ENCODE results near the gene OPCML. TPM values are rescaled to one million over a fixed set of nuclear protein-coding genes. Genes with fewer than 3 reads are reported as not detected.

Gene OPCML
- total and polyA plus RNA-seq, 2 donors from 2014 or later: 0.77 to 1.1 TPM

DNA sequence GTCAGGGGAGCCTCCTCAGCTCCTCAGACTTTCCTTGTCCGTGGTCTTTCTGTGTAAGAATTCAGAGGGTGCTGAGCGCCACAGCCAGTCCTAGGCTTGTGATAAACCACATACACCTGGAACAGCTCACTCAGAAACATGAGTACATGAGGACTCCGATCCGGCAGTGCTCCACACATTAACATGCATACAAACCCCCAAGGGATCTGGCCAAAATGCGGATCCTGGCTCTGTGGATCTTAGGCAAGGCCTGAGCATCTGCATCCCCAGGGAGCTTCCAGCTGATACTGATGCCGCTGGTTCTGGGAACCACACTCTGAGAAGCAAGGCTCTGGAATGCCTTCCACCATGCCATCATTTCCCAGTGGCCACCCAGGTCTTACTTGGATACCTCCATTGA, 20.6 kb upstream of the OPCML start:
- H3K9ac ChIP-seq (ENCODE audit: low read length in 3 of 3): no peak overlapping the region
- H3K27ac ChIP-seq (ENCODE audit: low read depth in 2 of 2, low read length in 2 of 2): no peak overlapping the region
- TF ChIP-seq, protein P1, sequence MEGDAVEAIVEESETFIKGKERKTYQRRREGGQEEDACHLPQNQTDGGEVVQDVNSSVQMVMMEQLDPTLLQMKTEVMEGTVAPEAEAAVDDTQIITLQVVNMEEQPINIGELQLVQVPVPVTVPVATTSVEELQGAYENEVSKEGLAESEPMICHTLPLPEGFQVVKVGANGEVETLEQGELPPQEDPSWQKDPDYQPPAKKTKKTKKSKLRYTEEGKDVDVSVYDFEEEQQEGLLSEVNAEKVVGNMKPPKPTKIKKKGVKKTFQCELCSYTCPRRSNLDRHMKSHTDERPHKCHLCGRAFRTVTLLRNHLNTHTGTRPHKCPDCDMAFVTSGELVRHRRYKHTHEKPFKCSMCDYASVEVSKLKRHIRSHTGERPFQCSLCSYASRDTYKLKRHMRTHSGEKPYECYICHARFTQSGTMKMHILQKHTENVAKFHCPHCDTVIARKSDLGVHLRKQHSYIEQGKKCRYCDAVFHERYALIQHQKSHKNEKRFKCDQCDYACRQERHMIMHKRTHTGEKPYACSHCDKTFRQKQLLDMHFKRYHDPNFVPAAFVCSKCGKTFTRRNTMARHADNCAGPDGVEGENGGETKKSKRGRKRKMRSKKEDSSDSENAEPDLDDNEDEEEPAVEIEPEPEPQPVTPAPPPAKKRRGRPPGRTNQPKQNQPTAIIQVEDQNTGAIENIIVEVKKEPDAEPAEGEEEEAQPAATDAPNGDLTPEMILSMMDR (IDR thresholded peaks at IDR 0.05; ENCODE audit: borderline replicate concordance, extremely low read depth, insufficient read depth): no peak
- no peak for FAIRE-seq
- H3K27me3 ChIP-seq (ENCODE audit: control insufficient read depth, insufficient read depth, low read length): no peaks in the 10 kb centered on the region
- H3K4me1 ChIP-seq (ENCODE audit: control insufficient read depth in 2 of 3, insufficient read depth in 2 of 3, low read depth in 1 of 3, low read length in 3 of 3): peaks cover 0 to 2% (median 0%) of the 10 kb centered on the region in 3 donors
- no peak for DNase-seq
- intact Hi-C loops (cut with DNase I): no loop called here
- H3K9me3 ChIP-seq (ENCODE audit: control insufficient read depth in 2 of 3, insufficient read depth in 1 of 3, low read length in 3 of 3): no peaks in the 10 kb centered on the region
- H3K4me3 ChIP-seq (ENCODE audit: low read length in 3 of 3): no peak overlapping the region
- no peaks in the 10 kb centered on the region for H3K36me3 ChIP-seq (ENCODE audit: control insufficient read depth in 2 of 3, insufficient read depth in 3 of 3, low read length in 3 of 3)

DNA sequence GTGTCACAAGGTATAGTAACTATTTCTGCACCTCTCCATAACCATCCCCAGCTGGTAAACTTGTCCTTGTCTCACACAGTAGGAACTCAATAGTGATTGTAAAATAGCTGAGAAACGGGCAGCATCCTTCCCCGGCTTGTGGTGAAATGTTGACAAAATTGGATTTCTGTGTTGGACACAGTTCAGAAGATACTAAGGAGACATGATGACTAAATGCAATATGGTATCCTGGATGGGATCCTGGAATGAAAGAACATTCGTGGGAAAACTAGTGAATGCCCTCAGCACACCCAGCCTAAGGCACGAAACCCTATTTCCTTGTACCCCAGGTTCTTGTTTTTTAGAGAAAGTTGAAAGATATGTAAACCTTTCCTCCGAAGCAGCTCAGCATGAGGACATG, 18.8 kb upstream of the OPCML start:
- peaks cover 0 to 2% (median 0%) of the 10 kb centered on the region in 3 donors for H3K4me1 ChIP-seq (ENCODE audit: control insufficient read depth in 2 of 3, insufficient read depth in 2 of 3, low read depth in 1 of 3, low read length in 3 of 3)
- H3K27ac ChIP-seq (ENCODE audit: low read depth in 2 of 2, low read length in 2 of 2): no peak overlapping the region
- no peaks in the 10 kb centered on the region for H3K27me3 ChIP-seq (ENCODE audit: control insufficient read depth, insufficient read depth, low read length)
- DNase-seq (no peak), FAIRE-seq (no peak)
- no peak overlapping the region for H3K9ac ChIP-seq (ENCODE audit: low read length in 3 of 3)
- intact Hi-C loops (cut with DNase I): no loop called here
- H3K4me3 ChIP-seq (ENCODE audit: low read length in 3 of 3): no peak overlapping the region
- H3K36me3 ChIP-seq (ENCODE audit: control insufficient read depth in 2 of 3, insufficient read depth in 3 of 3, low read length in 3 of 3): no peaks in the 10 kb centered on the region
- no peaks in the 10 kb centered on the region for H3K9me3 ChIP-seq (ENCODE audit: control insufficient read depth in 2 of 3, insufficient read depth in 1 of 3, low read length in 3 of 3)
- TF ChIP-seq, protein P1 (IDR thresholded peaks at IDR 0.05; ENCODE audit: borderline replicate concordance, extremely low read depth, insufficient read depth): no peak

DNA sequence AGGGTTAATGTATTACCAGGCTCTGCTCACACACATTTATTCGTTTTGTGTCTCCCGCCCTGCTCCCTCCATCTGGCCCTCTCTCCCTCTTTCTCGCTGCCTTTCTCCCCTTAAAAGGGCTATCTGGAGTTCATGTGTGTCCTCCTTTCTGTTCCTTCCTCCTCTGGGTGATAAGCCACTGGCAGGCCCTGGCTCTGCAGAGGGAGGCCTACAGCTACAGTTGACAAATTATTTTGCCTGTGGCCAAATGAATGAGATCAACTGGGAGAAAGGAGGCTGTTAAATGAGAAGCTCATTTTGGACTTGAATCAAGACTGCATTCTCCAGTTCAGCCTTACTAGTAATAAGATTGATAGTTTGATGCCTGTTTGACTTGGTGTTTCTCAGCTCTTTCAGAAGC, 17.5 kb upstream of the OPCML start:
- FAIRE-seq (no peak), DNase-seq (peak in 2 of 5 donors; percentile 46 to 63)
- no peak overlapping the region for H3K9ac ChIP-seq (ENCODE audit: low read length in 3 of 3)
- TF ChIP-seq, protein P1 (IDR thresholded peaks at IDR 0.05; ENCODE audit: borderline replicate concordance, extremely low read depth, insufficient read depth): no peak
- intact Hi-C loops (cut with DNase I): no loop called here
- H3K36me3 ChIP-seq (ENCODE audit: control insufficient read depth in 2 of 3, insufficient read depth in 3 of 3, low read length in 3 of 3): no peaks in the 10 kb centered on the region
- no peaks in the 10 kb centered on the region for H3K27me3 ChIP-seq (ENCODE audit: control insufficient read depth, insufficient read depth, low read length)
- no peak overlapping the region for H3K4me3 ChIP-seq (ENCODE audit: low read length in 3 of 3)
- H3K27ac ChIP-seq (ENCODE audit: low read depth in 2 of 2, low read length in 2 of 2): no peak overlapping the region
- no peaks in the 10 kb centered on the region for H3K9me3 ChIP-seq (ENCODE audit: control insufficient read depth in 2 of 3, insufficient read depth in 1 of 3, low read length in 3 of 3)
- H3K4me1 ChIP-seq (ENCODE audit: control insufficient read depth in 2 of 3, insufficient read depth in 2 of 3, low read depth in 1 of 3, low read length in 3 of 3): peaks cover 0 to 2% (median 0%) of the 10 kb centered on the region in 3 donors

DNA sequence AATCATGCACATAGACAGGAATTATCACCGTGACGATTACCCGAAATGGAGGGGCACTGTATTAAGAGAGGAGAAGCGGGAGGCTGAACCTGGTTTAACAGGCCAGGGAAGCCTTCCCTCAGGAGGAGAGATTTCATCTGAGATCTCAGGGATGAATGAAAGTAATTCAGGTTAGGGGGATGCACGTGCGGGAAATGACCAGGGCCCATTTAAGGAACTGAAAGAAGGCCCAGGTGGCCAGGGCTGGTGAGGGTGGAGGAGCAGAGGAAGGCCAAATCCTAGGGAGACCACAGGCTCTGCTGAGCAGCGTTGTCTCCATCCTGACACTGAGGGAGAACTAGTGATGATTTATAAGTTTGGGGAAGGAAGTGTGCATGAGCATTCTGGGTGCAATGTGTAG, 16.3 kb upstream of the OPCML start:
- no peaks in the 10 kb centered on the region for H3K9me3 ChIP-seq (ENCODE audit: control insufficient read depth in 2 of 3, insufficient read depth in 1 of 3, low read length in 3 of 3)
- H3K9ac ChIP-seq (ENCODE audit: low read length in 3 of 3): no peak overlapping the region
- TF ChIP-seq, protein P1 (IDR thresholded peaks at IDR 0.05; ENCODE audit: borderline replicate concordance, extremely low read depth, insufficient read depth): no peak
- peaks cover 0 to 2% (median 0%) of the 10 kb centered on the region in 3 donors for H3K4me1 ChIP-seq (ENCODE audit: control insufficient read depth in 2 of 3, insufficient read depth in 2 of 3, low read depth in 1 of 3, low read length in 3 of 3)
- no peaks in the 10 kb centered on the region for H3K36me3 ChIP-seq (ENCODE audit: control insufficient read depth in 2 of 3, insufficient read depth in 3 of 3, low read length in 3 of 3)
- intact Hi-C loops (cut with DNase I): no loop called here
- no peaks in the 10 kb centered on the region for H3K27me3 ChIP-seq (ENCODE audit: control insufficient read depth, insufficient read depth, low read length)
- no peak overlapping the region for H3K4me3 ChIP-seq (ENCODE audit: low read length in 3 of 3)
- no peak for DNase-seq
- H3K27ac ChIP-seq (ENCODE audit: low read depth in 2 of 2, low read length in 2 of 2): no peak overlapping the region
- FAIRE-seq: no peak

Measured in kidney (tissue), 14 donors.